ENCODE data around the gene NDUFA5. TPM values are rescaled to one million over a fixed set of nuclear protein-coding genes. Genes with fewer than 3 reads are reported as not detected.

Gene NDUFA5
- total and polyA plus RNA-seq, 10 donors: 40.6 to 85.2 (median 54.2) TPM

GRCh38 chr7:123594813-123595241 is 37.2 kb upstream of the NDUFA5 start:
- H3K27me3 ChIP-seq (replicated peaks in 1 of 7): peaks cover 0 to 6% (median 0%) of the 10 kb centered on the region in 7 donors
- H3K27ac ChIP-seq: no peak overlapping the region
- peak; percentile 47 for DNase-seq
- no peaks in the 10 kb centered on the region for H3K4me1 ChIP-seq
- 62 to 69% (median 68%) methylated on average over 9 to 10 of the region's 10 CpGs for WGBS, 5 donors
- no peaks in the 10 kb centered on the region for H3K36me3 ChIP-seq
- H3K9me3 ChIP-seq: no peaks in the 10 kb centered on the region
- TF ChIP-seq CTCF (IDR thresholded peaks at IDR 0.05 in 8 of 11, conservative IDR thresholded peaks at IDR 0.05 in 3 of 11) (no peak), POLR2AphosphoS5 (IDR thresholded peaks at IDR 0.05) (no peak), POLR2A (IDR thresholded peaks at IDR 0.05) (no peak)
- H3K4me3 ChIP-seq: no peak overlapping the region
- intact Hi-C loops (cut with DNase I; ENCODE audit: low total_unique reads): no loop called here

GRCh38 chr7:123588376-123588775 is 30.8 kb upstream of the NDUFA5 start:
- TF ChIP-seq POLR2A (IDR thresholded peaks at IDR 0.05) (no peak), POLR2AphosphoS5 (IDR thresholded peaks at IDR 0.05) (no peak), CTCF (IDR thresholded peaks at IDR 0.05 in 8 of 11, conservative IDR thresholded peaks at IDR 0.05 in 3 of 11) (no peak)
- 86 to 100% (median 89%) methylated on average over 2 of the region's 2 CpGs for WGBS, 5 donors
- DNase-seq: no peak
- intact Hi-C loops (cut with DNase I; ENCODE audit: low total_unique reads): no loop called here
- no peaks in the 10 kb centered on the region for H3K4me1 ChIP-seq
- no peaks in the 10 kb centered on the region for H3K36me3 ChIP-seq
- H3K4me3 ChIP-seq: no peak overlapping the region
- peaks cover 0 to 4% (median 0%) of the 10 kb centered on the region in 7 donors for H3K27me3 ChIP-seq (replicated peaks in 1 of 7)
- no peak overlapping the region for H3K27ac ChIP-seq
- H3K9me3 ChIP-seq: no peaks in the 10 kb centered on the region

GRCh38 chr7:123583821-123584220 is 26.2 kb upstream of the NDUFA5 start:
- Histone ChIP-seq H3K4me3 (no peak overlapping the region), H3K27me3 (replicated peaks in 1 of 7) (peaks cover 0 to 13% (median 0%) of the 10 kb centered on the region in 7 donors), H3K27ac (no peak overlapping the region), H3K9me3 (no peaks in the 10 kb centered on the region), H3K36me3 (no peaks in the 10 kb centered on the region), H3K4me1 (no peaks in the 10 kb centered on the region)
- 85 to 95% (median 90%) methylated on average over 4 of the region's 4 CpGs for WGBS, 5 donors
- no peak for DNase-seq
- intact Hi-C loops (cut with DNase I; ENCODE audit: low total_unique reads): no loop called here
- TF ChIP-seq CTCF (IDR thresholded peaks at IDR 0.05 in 8 of 11, conservative IDR thresholded peaks at IDR 0.05 in 3 of 11) (no peak), POLR2AphosphoS5 (IDR thresholded peaks at IDR 0.05) (no peak), POLR2A (IDR thresholded peaks at IDR 0.05) (no peak)

- no peaks in the 10 kb centered on the region for H3K36me3 ChIP-seq
- DNase-seq: no peak
- 21 to 47% (median 30%) methylated on average over 2 of the region's 2 CpGs for WGBS, 5 donors
- H3K27me3 ChIP-seq (replicated peaks in 1 of 7): peaks cover 0 to 13% (median 0%) of the 10 kb centered on the region in 7 donors
- intact Hi-C loops (cut with DNase I; ENCODE audit: low total_unique reads): no loop called here
- no peaks in the 10 kb centered on the region for H3K4me1 ChIP-seq
- H3K9me3 ChIP-seq: no peaks in the 10 kb centered on the region
- no peak overlapping the region for H3K4me3 ChIP-seq
- TF ChIP-seq POLR2A (IDR thresholded peaks at IDR 0.05) (no peak), POLR2AphosphoS5 (IDR thresholded peaks at IDR 0.05) (no peak), CTCF (IDR thresholded peaks at IDR 0.05 in 8 of 11, conservative IDR thresholded peaks at IDR 0.05 in 3 of 11) (no peak)
- no peak overlapping the region for H3K27ac ChIP-seq
Observed at GRCh38 chr7:123581162-123581459, 23.5 kb upstream of the NDUFA5 start.
